Large intestine (tissue), 3 donors: ENCODE data around the gene FOXB2. TPM values are rescaled to one million over a fixed set of nuclear protein-coding genes. Genes with fewer than 3 reads are reported as not detected.

Experiments used
- DNase-seq, 2 donors: peaks; one replicate each; pipeline versions ENCODE4 v3.0.0 to v3.0.0-alpha.2; 2013
- H3K27ac ChIP-seq: one replicate; pipeline ENCODE4 v1.5.1; 2013; ENCODE audit warnings: low read length
- H3K27me3 ChIP-seq: 2 replicates; pipeline ENCODE4 v1.6.1; 2013; ENCODE audit warnings: low read length; ENCODE audit not compliant: control insufficient read depth, insufficient read depth
- H3K36me3 ChIP-seq: 2 replicates; pipeline ENCODE4 v1.6.1; 2013; ENCODE audit warnings: low read length; ENCODE audit not compliant: control insufficient read depth, insufficient read depth
- H3K4me1 ChIP-seq: one replicate; pipeline ENCODE4 v1.6.1; 2013; ENCODE audit warnings: low read length; ENCODE audit not compliant: control insufficient read depth, insufficient read depth
- H3K4me3 ChIP-seq: one replicate; pipeline ENCODE4 v1.5.1; 2013; ENCODE audit warnings: low read length
- H3K9me3 ChIP-seq: one replicate; pipeline ENCODE4 v1.6.1; 2013; ENCODE audit warnings: mild to moderate bottlenecking, low read depth, low read length, moderate library complexity; ENCODE audit not compliant: control insufficient read depth
- WGBS: methylation state at CpG from one replicate; pipeline ENCODE4 v1.1.5; 2013; ENCODE audit warnings: low lambda C conversion rate; ENCODE audit not compliant: insufficient coverage; 5-methylcytosine and 5-hydroxymethylcytosine counted together
- polyA plus RNA-seq: library from polyadenylated mRNA; unstranded; fragments of 120-200 nt; gene quantifications from one replicate; pipeline ENCODE4 v1.2.1, GENCODE V29; 2013

Gene FOXB2
- polyA plus RNA-seq, 1 donor: not detected

- no peaks in the 10 kb centered on the region for H3K27me3 ChIP-seq
- 90% methylated on average over 2 of the region's 6 CpGs for WGBS
- no peaks in the 10 kb centered on the region for H3K4me1 ChIP-seq
- H3K9me3 ChIP-seq: peaks cover 5% of the 10 kb centered on the region
- DNase-seq: no peak
- H3K36me3 ChIP-seq: no peaks in the 10 kb centered on the region
- no peak overlapping the region for H3K4me3 ChIP-seq
- H3K27ac ChIP-seq: no peak overlapping the region
Measured at GRCh38 chr9:77063645-77064285, 44.3 kb downstream of the FOXB2 start.

GRCh38 chr9:77066388-77066787 lies 46.9 kb downstream of the FOXB2 start:
- 0% methylated on average over 1 of the region's 1 CpG for WGBS
- no peak for DNase-seq
- H3K4me3 ChIP-seq: no peak overlapping the region
- peaks cover 4% of the 10 kb centered on the region for H3K9me3 ChIP-seq
- H3K27me3 ChIP-seq: no peaks in the 10 kb centered on the region
- H3K36me3 ChIP-seq: no peaks in the 10 kb centered on the region
- no peaks in the 10 kb centered on the region for H3K4me1 ChIP-seq
- H3K27ac ChIP-seq: no peak overlapping the region

Other genes with a start within 250 kb of the FOXB2 start
- 68.1 TPM for gene PRUNE2, start 113.5 kb upstream of the FOXB2 start, polyA plus RNA-seq
- 56.0 TPM for gene VPS13A, start 157.9 kb downstream of the FOXB2 start, polyA plus RNA-seq